Uterus (tissue), 4 donors: ENCODE data around the gene RNF130. TPM values are rescaled to one million over a fixed set of nuclear protein-coding genes. Genes with fewer than 3 reads are reported as not detected.
"Not testable (repeated sequence)": the region's sequence is repeated elsewhere in the genome, so short reads cannot be mapped to it uniquely, and the experiment has no call there.

Source experiments
- DNase-seq, 2 donors: peaks; one replicate each; pipeline ENCODE4 v3.0.0-alpha.2; 2019 to 2020
- H3K27ac ChIP-seq, 2 donors: fragments of 200-600 bp; sonication (generic); 1 replicate in 1 of 2; 2 replicates in 1 of 2; pipeline ENCODE4 v1.5.1; 2016 to 2018
- H3K27me3 ChIP-seq, 2 donors: fragments of 200-600 bp; sonication (generic); one replicate each; pipeline ENCODE4 v1.5.1; 2018 to 2019; ENCODE audit warnings: control low read depth in 1 of 2
- H3K36me3 ChIP-seq, 2 donors: fragments of 200-600 bp; sonication (generic); one replicate each; pipeline ENCODE4 v1.5.1; 2019; ENCODE audit warnings: control low read depth in 1 of 2
- H3K4me1 ChIP-seq, 2 donors: fragments of 200-600 bp; sonication (generic); one replicate each; pipeline ENCODE4 v1.5.1; 2018 to 2019; ENCODE audit warnings: control low read depth in 1 of 2
- H3K4me3 ChIP-seq, 2 donors: fragments of 200-600 bp; sonication (generic); 1 replicate in 1 of 2; 2 replicates in 1 of 2; pipeline ENCODE4 v1.5.1; 2018 to 2019; ENCODE audit warnings: mild to moderate bottlenecking in 1 of 2
- H3K9me3 ChIP-seq, 2 donors: fragments of 200-600 bp; sonication (generic); one replicate each; pipeline ENCODE4 v1.5.1; 2019; ENCODE audit warnings: control low read depth in 1 of 2
- POLR2A ChIP-seq, 2 donors: fragments of 450-650 bp; IDR thresholded peaks; one replicate each; pipeline ENCODE4 v1.6.1; 2016; ENCODE audit warnings: antibody characterized with exemption in 2 of 2, mild to moderate bottlenecking in 1 of 2, moderate library complexity in 1 of 2
- intact Hi-C: fragments of 100-400 bp; cut with DNase I; formaldehyde crosslinking; loops from one replicate; pipeline ENCODE4 v1.15.1; 2023; ENCODE audit warnings: low total_unique reads
- total RNA-seq, 4 donors: library from RNA; depleted of rRNA in 3 of 4; stranded (reverse); fragments of >200 nt in 3 of 4; gene quantifications; one replicate each; pipeline versions ENCODE4 v1.1.0 to v1.2.4, GENCODE V29; 2014 to 2023
- TF ChIP-seq, protein P1 (sequence below), 4 experiments: fragments of 200-600 bp in 2 of 4; fragments of 450-650 bp in 2 of 4; sonication (generic) in 2 of 4; IDR thresholded peaks; one replicate each; pipeline ENCODE4 v1.5.1; 2016 to 2019; ENCODE audit warnings: antibody characterized with exemption in 4 of 4, mild to moderate bottlenecking in 2 of 4, moderate library complexity in 1 of 4
- donor health status: DM: yes; HTN: yes; CAD: no.

Gene RNF130
- total RNA-seq, 4 donors from 2014 or later = 53.8 to 119 (median 85.8) TPM

DNA sequence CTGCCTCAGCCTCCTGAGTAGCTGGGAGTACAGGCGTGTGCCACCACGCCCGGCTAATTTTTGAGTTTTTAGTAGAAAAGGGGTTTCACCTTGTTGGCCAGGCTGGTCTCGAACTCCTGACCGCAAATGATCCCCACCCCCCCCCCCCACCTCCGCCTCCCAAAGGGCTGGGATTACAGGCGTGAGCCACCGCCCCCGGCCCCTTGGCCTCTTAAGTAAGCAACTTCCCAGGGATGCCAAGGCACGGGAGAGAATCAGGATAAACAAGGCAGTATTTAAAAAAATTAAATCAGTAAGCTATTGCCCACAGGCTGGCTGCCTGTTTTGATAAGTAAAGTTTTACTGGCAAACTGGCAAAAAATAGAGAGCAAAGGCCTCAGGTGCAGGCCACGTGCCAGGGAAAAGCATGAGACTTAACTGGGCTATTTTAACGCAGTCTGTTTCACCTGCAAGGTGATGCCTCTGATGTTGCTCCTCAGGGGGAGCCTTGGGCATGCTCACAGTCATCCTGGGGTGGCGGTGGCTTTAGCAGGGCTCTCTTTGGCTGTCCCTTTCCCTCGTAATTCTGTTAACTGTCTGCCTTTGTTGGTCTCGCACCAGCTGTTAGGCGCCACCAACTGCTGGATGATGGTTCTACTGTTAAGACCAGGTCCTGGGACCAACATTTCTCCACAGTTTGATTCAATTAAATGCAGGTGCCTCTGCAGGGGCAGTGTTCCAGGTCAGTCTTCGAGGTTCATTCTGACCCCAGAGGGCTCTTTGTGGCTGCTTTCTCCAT is 19.4 kb upstream of the RNF130 start:
- Histone ChIP-seq H3K9me3 (no peaks in the 10 kb centered on the region), H3K27ac (peak overlapping the region in 1 of 2 donors; percentile 90), H3K4me3 (peak overlapping the region in 1 of 2 donors; percentile 50), H3K27me3 (no peaks in the 10 kb centered on the region), H3K4me1 (no peaks in the 10 kb centered on the region), H3K36me3 (no peaks in the 10 kb centered on the region)
- no peak for DNase-seq
- TF ChIP-seq, protein P1, sequence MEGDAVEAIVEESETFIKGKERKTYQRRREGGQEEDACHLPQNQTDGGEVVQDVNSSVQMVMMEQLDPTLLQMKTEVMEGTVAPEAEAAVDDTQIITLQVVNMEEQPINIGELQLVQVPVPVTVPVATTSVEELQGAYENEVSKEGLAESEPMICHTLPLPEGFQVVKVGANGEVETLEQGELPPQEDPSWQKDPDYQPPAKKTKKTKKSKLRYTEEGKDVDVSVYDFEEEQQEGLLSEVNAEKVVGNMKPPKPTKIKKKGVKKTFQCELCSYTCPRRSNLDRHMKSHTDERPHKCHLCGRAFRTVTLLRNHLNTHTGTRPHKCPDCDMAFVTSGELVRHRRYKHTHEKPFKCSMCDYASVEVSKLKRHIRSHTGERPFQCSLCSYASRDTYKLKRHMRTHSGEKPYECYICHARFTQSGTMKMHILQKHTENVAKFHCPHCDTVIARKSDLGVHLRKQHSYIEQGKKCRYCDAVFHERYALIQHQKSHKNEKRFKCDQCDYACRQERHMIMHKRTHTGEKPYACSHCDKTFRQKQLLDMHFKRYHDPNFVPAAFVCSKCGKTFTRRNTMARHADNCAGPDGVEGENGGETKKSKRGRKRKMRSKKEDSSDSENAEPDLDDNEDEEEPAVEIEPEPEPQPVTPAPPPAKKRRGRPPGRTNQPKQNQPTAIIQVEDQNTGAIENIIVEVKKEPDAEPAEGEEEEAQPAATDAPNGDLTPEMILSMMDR (IDR thresholded peaks at IDR 0.05) = peak in 1 of 4 experiments; percentile 0
- TF ChIP-seq POLR2A (IDR thresholded peaks at IDR 0.05) = no peak
- intact Hi-C loops = no loop called here

DNA sequence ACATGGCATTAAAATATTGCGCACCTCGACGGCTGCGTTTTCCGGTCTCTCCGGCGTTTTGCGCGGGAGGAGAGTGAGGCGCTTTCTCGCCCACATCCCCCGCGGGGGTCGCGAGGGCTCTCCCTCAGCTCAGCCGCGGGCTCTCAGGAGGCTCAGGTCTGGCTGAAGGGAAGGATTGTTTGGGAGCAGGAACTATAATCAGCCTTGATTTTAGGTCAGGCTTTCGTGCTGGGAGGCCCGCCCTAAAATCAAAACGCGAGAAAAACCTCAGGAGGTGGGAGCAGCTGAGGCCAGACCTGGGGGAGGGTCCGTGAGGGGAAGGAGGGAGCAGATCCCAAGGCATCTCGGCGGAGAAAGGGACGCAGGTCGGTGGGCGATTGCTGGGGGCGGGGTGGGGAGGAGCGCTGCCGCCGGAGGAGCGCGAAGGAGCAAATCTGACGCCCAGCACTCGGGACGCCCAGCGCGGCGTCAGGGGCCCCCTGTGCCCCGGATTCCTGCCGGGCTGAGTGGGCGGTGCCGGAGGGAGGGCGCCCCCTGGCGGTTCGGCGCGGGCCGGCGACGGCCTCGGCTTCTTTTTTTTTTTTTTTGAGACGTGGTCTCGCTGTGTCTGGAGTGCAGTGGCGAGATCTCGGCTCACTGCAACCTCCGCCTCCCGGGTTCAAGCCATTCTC is 18.7 kb upstream of the RNF130 start:
- no peaks in the 10 kb centered on the region for H3K36me3 ChIP-seq
- no peaks in the 10 kb centered on the region for H3K4me1 ChIP-seq
- DNase-seq = peak; percentile 59 to 75
- intact Hi-C loops = no loop called here
- H3K27me3 ChIP-seq = no peaks in the 10 kb centered on the region
- no peaks in the 10 kb centered on the region for H3K9me3 ChIP-seq
- peak overlapping the region; percentile 37 to 50 for H3K4me3 ChIP-seq
- peak in 1 of 2 donors; percentile 24 for TF ChIP-seq POLR2A (IDR thresholded peaks at IDR 0.05)
- TF ChIP-seq, protein P1 (IDR thresholded peaks at IDR 0.05) = peak; percentile 70 to 84 (median 77)
- peak overlapping the region; percentile 78 to 90 for H3K27ac ChIP-seq

DNA sequence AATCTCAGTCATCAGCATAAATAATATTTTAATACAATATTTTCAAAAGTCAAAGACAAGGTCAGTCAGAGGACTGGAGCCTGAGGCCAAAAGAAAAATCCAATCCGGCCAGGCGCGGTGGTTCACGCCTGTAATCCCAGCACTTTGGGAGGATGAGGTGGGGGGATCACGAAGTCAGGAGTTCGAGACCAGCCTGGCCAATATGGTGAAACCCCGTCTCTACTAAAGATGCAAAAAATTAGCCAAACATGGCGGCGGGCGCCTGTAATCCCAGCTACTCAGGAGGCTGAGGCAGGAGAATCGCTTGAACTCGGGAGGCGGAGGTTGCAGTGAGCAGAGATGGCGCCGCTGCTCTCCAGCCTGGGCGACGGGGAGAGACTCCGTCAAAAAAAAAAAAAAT is 18.1 kb upstream of the RNF130 start:
- intact Hi-C loops, H3K36me3 ChIP-seq, DNase-seq, H3K9me3 ChIP-seq, H3K4me1 ChIP-seq, H3K27me3 ChIP-seq: not testable (repeated sequence)
- H3K4me3 ChIP-seq = peak overlapping the region in 1 of 2 donors; percentile 37
- peak overlapping the region in 1 of 2 donors; percentile 90 for H3K27ac ChIP-seq

DNA sequence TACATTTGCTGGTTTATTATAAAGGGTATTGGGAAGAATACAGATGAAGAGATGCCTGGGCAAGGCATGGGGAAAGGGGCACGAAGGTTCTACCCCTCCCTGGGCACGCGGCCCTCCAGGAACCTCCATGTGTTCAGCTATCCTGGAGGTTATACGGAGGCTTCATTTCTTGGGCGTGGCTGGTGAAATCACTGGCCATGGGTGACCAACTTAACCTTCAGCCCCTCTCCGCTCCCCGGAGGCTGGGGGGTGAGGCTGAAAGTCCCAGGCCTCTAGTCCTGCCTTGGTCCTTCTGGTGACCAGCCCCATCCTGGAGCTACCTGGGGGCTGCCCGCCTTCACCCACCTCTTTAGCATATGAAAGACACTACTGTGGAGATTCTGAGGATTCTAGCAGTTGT is 17.0 kb upstream of the RNF130 start:
- Histone ChIP-seq H3K4me3 (no peak overlapping the region), H3K4me1 (no peaks in the 10 kb centered on the region), H3K9me3 (no peaks in the 10 kb centered on the region), H3K36me3 (no peaks in the 10 kb centered on the region), H3K27me3 (no peaks in the 10 kb centered on the region), H3K27ac (no peak overlapping the region)
- intact Hi-C loops = no loop called here
- TF ChIP-seq, protein P1 (IDR thresholded peaks at IDR 0.05) = no peak
- no peak for TF ChIP-seq POLR2A (IDR thresholded peaks at IDR 0.05)
- DNase-seq = no peak

DNA sequence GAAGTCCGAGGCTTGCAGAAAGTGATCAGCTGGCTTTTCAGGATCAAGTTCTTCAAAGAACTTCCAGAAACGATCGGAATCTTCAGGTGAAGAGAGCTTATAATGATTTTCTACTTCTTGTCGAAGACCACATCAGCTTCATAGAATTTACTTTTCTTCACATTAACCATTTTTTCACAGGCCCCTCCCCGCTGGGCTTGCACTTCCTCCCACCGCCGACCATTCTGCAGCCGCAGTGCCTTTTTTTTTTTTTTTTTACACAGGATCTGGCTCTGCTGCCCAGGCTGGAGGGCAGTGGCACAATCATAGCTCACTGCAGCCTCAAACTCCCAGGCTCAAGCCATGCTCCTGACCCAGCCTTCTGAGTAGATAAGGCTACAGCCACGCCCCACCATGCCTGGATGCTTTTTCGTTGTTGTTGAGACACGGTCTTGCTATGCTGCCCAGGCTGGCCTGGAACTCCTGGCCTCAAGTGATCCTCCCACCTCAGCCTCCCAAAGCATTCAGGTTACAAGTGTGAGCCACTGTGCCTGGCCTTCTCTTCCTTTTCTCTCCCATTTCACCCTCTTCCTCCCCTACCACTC is 15.3 kb upstream of the RNF130 start:
- no peaks in the 10 kb centered on the region for H3K4me1 ChIP-seq
- H3K9me3 ChIP-seq = no peaks in the 10 kb centered on the region
- DNase-seq = no peak
- intact Hi-C loops = no loop called here
- H3K27ac ChIP-seq = no peak overlapping the region
- no peak overlapping the region for H3K4me3 ChIP-seq
- H3K36me3 ChIP-seq = no peaks in the 10 kb centered on the region
- TF ChIP-seq, protein P1 (IDR thresholded peaks at IDR 0.05) = no peak
- no peak for TF ChIP-seq POLR2A (IDR thresholded peaks at IDR 0.05)
- no peaks in the 10 kb centered on the region for H3K27me3 ChIP-seq
